Measurements from ENCODE around the gene NHERF1. TPM values are rescaled to one million over a fixed set of nuclear protein-coding genes. Genes with fewer than 3 reads are reported as not detected.

NHERF1 gene
- total and polyA plus RNA-seq, 2 of the 4 experiments (the other 2 are of a cell fraction) = 3.8 to 11.8 TPM

- H3K79me1 ChIP-seq (ENCODE audit: low read depth in 1 of 2, low read length in 2 of 2) = peaks cover 0 to 10% of the 10 kb centered on the region in 2 experiments; a peak in 2 of 4 replicates
- WGBS, 2 experiments (ENCODE audit: extremely low coverage in 2 of 2, insufficient read length in 1 of 2) = 60% methylated on average over 2 of the region's 5 CpGs; no CpG with 5 or more reads in 1 of the 2 experiments
- no peak overlapping the region for H2AFZ ChIP-seq (replicated peaks; ENCODE audit: low read length, poor library complexity)
- no peak overlapping the region for H2AK9ac ChIP-seq (replicated peaks; ENCODE audit: low read depth, low read length, poor library complexity)
- H3K4me3 ChIP-seq (ENCODE audit: insufficient read depth, low read depth, low read length) = no peak overlapping the region
- H3K56ac ChIP-seq (ENCODE audit: extremely low read depth, insufficient read depth, low read length) = no peak overlapping the region
- no peak overlapping the region for H2BK120ac ChIP-seq (ENCODE audit: low read depth, low read length)
- no peak overlapping the region for H2BK20ac ChIP-seq (ENCODE audit: low read depth, low read length)
- DNase-seq (no peak), ATAC-seq (ENCODE audit: low read depth) (no peak)
- no peak overlapping the region; the same call in 1 of the 2 replicates for H2AK5ac ChIP-seq (ENCODE audit: low read depth, low read length)
- in situ Hi-C loops (cut with MboI; ENCODE audit: low sequenced_read_pairs) = no loop called here
- no peaks in the 10 kb centered on the region for H3K27me3 ChIP-seq (ENCODE audit: control insufficient read depth, insufficient read depth, low read length)
- H3K36me3 ChIP-seq (ENCODE audit: control insufficient read depth, insufficient read depth, low read length) = no peaks in the 10 kb centered on the region
- ChIA-PET CTCF (no interaction called here), POLR2A (ENCODE audit: unreplicated experiment) (interaction anchor here (0.5 kb wide), 1 partner anchor 30 kb away, joined by 5 read pairs; no protein-coding TSS in a partner anchor)
- no peak overlapping the region for H3K14ac ChIP-seq (replicated peaks; ENCODE audit: low read depth, low read length)
- no peak overlapping the region for H3K4ac ChIP-seq (ENCODE audit: low read depth, low read length)
- no peak overlapping the region for H3K9ac ChIP-seq (ENCODE audit: low read depth, low read length)
- H3K4me2 ChIP-seq (ENCODE audit: low read depth, low read length) = no peak overlapping the region
- no peak overlapping the region for H2BK5ac ChIP-seq (ENCODE audit: low read depth, low read length, poor library complexity, severe bottlenecking)
- no peak overlapping the region for H2BK15ac ChIP-seq (ENCODE audit: low read depth, low read length)
- H3K18ac ChIP-seq (ENCODE audit: low read depth, low read length) = no peak overlapping the region
- H3K9me1 ChIP-seq (ENCODE audit: insufficient read depth, low read length) = 0 out of 2 replicates have a peak, but pooled peaks cover 6% of the 10 kb centered on the region
- intact Hi-C loops (cut with micrococcal nuclease) = no loop called here
- no peak overlapping the region for H3K27ac ChIP-seq (ENCODE audit: insufficient read depth, low read length)
- H3K4me1 ChIP-seq (ENCODE audit: control insufficient read depth, insufficient read depth, low read length) = peaks cover 25% of the 10 kb centered on the region
- no peak overlapping the region for H4K91ac ChIP-seq (ENCODE audit: insufficient read depth, low read depth, low read length)
- no peak overlapping the region for H4K5ac ChIP-seq (ENCODE audit: low read depth, low read length)
- H3K9me3 ChIP-seq (ENCODE audit: control insufficient read depth, insufficient read depth, low read length) = no peaks in the 10 kb centered on the region
- H3K23ac ChIP-seq (ENCODE audit: low read depth, low read length) = no peak overlapping the region
- no TSS peak for BruUV-seq (replicated peaks)
- no peak overlapping the region for H4K8ac ChIP-seq (ENCODE audit: low read depth in 2 of 2, low read length in 2 of 2)
- dilution Hi-C loops (cut with HindIII; ENCODE audit: low sequenced_read_pairs, unreplicated experiment) = no loop called here
- no peak for TF ChIP-seq CHD1 (IDR thresholded peaks at IDR 0.05; ENCODE audit: low read depth, low read length)
- TF ChIP-seq POLR2A (IDR thresholded peaks at IDR 0.05; ENCODE audit: low read depth, low read length) = no peak
- TF ChIP-seq BHLHE40 (IDR thresholded peaks at IDR 0.05; ENCODE audit: low read depth, low read length) = no peak
- TF ChIP-seq MAFK (IDR thresholded peaks at IDR 0.05; ENCODE audit: low read depth, low read length) = no peak
- H4K20me1 ChIP-seq (ENCODE audit: insufficient read depth, low read length) = peaks cover 8% of the 10 kb centered on the region
Observed at GRCh38 chr17:74761419-74761818, 13.0 kb downstream of the NHERF1 start.
